Activated naive CD8-positive, alpha-beta T cell treated with anti-CD3 and anti-CD28 coated beads, Interleukin-2, amount 10 ng/mL, durations not matched to agents 7 days and 5 days (primary cell): ENCODE data around the gene PIK3CA. TPM values are rescaled to one million over a fixed set of nuclear protein-coding genes. Genes with fewer than 3 reads are reported as not detected.
"Not testable (repeated sequence)": the region's sequence is repeated elsewhere in the genome, so short reads cannot be mapped to it uniquely, and the experiment has no call there.

Experiments
- ATAC-seq: fragments of 150-1000 bp; cut with Tn5 transposase; one replicate; pipeline ENCODE4 v1.10.0; 2021; ENCODE audit warnings: low read depth, moderate library complexity
- POLR2A ChIA-PET: fragments of 350-600 bp; sonication (Branson Sonifier 250); formaldehyde crosslinking; loops from one replicate; lab custom pipeline; 2021; ENCODE audit warnings: antibody characterized with exemption; lab: Charles Lee
- DNase-seq: peaks from one replicate; pipeline ENCODE4 v3.0.0; 2021
- H3K27ac Mint-ChIP-seq: one replicate; pipeline ENCODE4 v1.8.0; 2022; ENCODE audit warnings: mild to moderate bottlenecking, mixed read lengths
- H3K27me3 Mint-ChIP-seq: one replicate; pipeline ENCODE4 v1.8.0; 2022; ENCODE audit warnings: mild to moderate bottlenecking, moderate library complexity, mixed read lengths
- H3K36me3 Mint-ChIP-seq: one replicate; pipeline ENCODE4 v1.8.0; 2021; ENCODE audit warnings: mild to moderate bottlenecking, mixed read lengths
- H3K4me1 Mint-ChIP-seq: one replicate; pipeline ENCODE4 v1.8.0; 2021; ENCODE audit warnings: mixed read lengths
- H3K4me3 Mint-ChIP-seq: one replicate; pipeline ENCODE4 v1.8.0; 2022; ENCODE audit warnings: mild to moderate bottlenecking, moderate library complexity, mixed read lengths
- H3K9me3 Mint-ChIP-seq: one replicate; pipeline ENCODE4 v1.8.0; 2021; ENCODE audit warnings: mixed read lengths
- total RNA-seq, 2 experiments: library from RNA; stranded (reverse); gene quantifications; one replicate each; pipeline ENCODE4 v1.2.3, GENCODE V29; 2021

The PIK3CA gene
- 10 to 100 TPM; 23.0 to 28.6 TPM for total RNA-seq

GRCh38 chr3:179147873-179148615 lies at the start of gene PIK3CA:
Gene PIK3CA, plus strand, starts transcription at chr3:179148357. Its CDS starts 50,469 bp downstream, at chr3:179198826.
- Mint-ChIP-seq H3K4me1 (peaks cover 28% of the 10 kb centered on the region), H3K36me3 (no peaks in the 10 kb centered on the region), H3K9me3 (no peaks in the 10 kb centered on the region), H3K27ac (peak within 1 kb of the TSS; percentile 89), H3K4me3 (peak within 1 kb of the TSS; percentile 90), H3K27me3 (peaks cover 12% of the 10 kb centered on the region)
- DNase-seq: peak; percentile 81
- POLR2A ChIA-PET: interaction anchor here (0.6 to 2.9 kb wide), 18 partner anchors 12 to 457 kb away, joined by 3 to 23 read pairs (median 4); partner anchors contain the start of genes ACTL6A, MRPL47, NDUFB5 and ZMAT3
- peak; percentile 84 for ATAC-seq

GRCh38 chr3:179098388-179099077 lies 49.6 kb upstream of the PIK3CA start:
- Mint-ChIP-seq H3K36me3 (no peaks in the 10 kb centered on the region), H3K27me3 (peaks cover 15% of the 10 kb centered on the region), H3K4me3 (no peak overlapping the region), H3K9me3 (no peaks in the 10 kb centered on the region), H3K4me1 (no peaks in the 10 kb centered on the region), H3K27ac (no peak overlapping the region)
- POLR2A ChIA-PET: no interaction called here
- ATAC-seq (no peak), DNase-seq (no peak)

GRCh38 chr3:179100652-179101051 lies 47.5 kb upstream of the PIK3CA start:
- Mint-ChIP-seq H3K4me3 (no peak overlapping the region), H3K27me3 (peaks cover 11% of the 10 kb centered on the region), H3K4me1 (peaks cover 3% of the 10 kb centered on the region), H3K27ac (no peak overlapping the region), H3K9me3 (no peaks in the 10 kb centered on the region), H3K36me3 (no peaks in the 10 kb centered on the region)
- ATAC-seq (no peak), DNase-seq (no peak)
- POLR2A ChIA-PET: no interaction called here

- H3K4me1 Mint-ChIP-seq: peaks cover 5% of the 10 kb centered on the region
- ATAC-seq: no peak
- H3K27ac Mint-ChIP-seq: no peak overlapping the region
- H3K9me3 Mint-ChIP-seq: peaks cover 5% of the 10 kb centered on the region
- POLR2A ChIA-PET: no interaction called here
- no peak for DNase-seq
- no peaks in the 10 kb centered on the region for H3K36me3 Mint-ChIP-seq
- H3K27me3 Mint-ChIP-seq: peaks cover 14% of the 10 kb centered on the region
- H3K4me3 Mint-ChIP-seq: no peak overlapping the region
Observed at GRCh38 chr3:179105881-179106280, 42.3 kb upstream of the PIK3CA start.

DNA sequence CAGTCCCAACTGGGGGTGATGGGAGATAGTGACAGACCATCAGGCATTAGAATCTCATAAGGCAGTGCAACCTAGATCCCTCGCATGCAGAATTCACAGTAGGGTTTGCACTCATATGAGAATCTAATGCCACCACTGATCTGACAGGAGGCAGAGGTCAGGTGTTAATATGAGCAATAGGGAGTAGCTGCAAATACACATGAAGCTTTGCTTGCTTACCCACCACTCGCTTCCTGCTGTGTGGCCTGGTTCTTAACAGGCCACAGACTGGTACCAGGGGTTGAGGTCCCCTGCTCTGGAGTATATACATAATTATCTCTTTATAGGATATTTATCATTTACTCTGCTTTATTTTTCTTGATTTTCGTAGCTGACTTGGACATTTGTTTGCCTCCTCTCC lies 40.5 kb upstream of the PIK3CA start:
- H3K27ac Mint-ChIP-seq: no peak overlapping the region
- POLR2A ChIA-PET: interaction anchor here (0.7 kb wide), 1 partner anchor 220 kb away, joined by 3 read pairs; no protein-coding TSS in a partner anchor
- peaks cover 14% of the 10 kb centered on the region for H3K27me3 Mint-ChIP-seq
- ATAC-seq (no peak), DNase-seq (no peak)
- no peaks in the 10 kb centered on the region for H3K36me3 Mint-ChIP-seq
- peaks cover 5% of the 10 kb centered on the region for H3K4me1 Mint-ChIP-seq
- peaks cover 6% of the 10 kb centered on the region for H3K9me3 Mint-ChIP-seq
- no peak overlapping the region for H3K4me3 Mint-ChIP-seq

DNA sequence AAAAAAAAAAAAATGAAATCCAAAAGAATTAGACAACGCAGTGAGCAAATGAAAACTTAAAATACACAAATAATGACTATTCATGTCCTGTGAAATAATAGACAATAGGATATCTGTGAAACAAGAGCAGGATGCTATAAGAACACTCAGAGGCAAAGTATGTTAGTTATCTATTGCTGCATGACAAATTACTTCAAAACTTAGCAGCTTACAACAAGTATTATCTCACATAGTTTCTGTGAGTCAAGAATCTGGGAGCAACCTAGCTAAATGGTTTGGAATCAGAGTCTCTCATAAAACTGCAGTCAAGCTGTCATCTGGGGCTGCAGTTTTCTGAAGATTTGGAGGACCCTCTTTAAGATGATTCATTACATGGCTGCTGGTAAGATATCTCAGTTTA lies 40.1 kb upstream of the PIK3CA start:
- H3K4me3 Mint-ChIP-seq: no peak overlapping the region
- peaks cover 5% of the 10 kb centered on the region for H3K4me1 Mint-ChIP-seq
- DNase-seq (no peak), ATAC-seq (no peak)
- H3K27me3 Mint-ChIP-seq: peaks cover 16% of the 10 kb centered on the region
- POLR2A ChIA-PET: no interaction called here
- H3K9me3 Mint-ChIP-seq: peaks cover 6% of the 10 kb centered on the region
- no peaks in the 10 kb centered on the region for H3K36me3 Mint-ChIP-seq
- H3K27ac Mint-ChIP-seq: no peak overlapping the region

GRCh38 chr3:179113903-179114302 lies 34.3 kb upstream of the PIK3CA start:
- H3K27me3 Mint-ChIP-seq: peaks cover 18% of the 10 kb centered on the region
- H3K4me1 Mint-ChIP-seq: no peaks in the 10 kb centered on the region
- POLR2A ChIA-PET: no interaction called here
- H3K4me3 Mint-ChIP-seq: no peak overlapping the region
- H3K36me3 Mint-ChIP-seq: no peaks in the 10 kb centered on the region
- ATAC-seq: no peak
- H3K27ac Mint-ChIP-seq: no peak overlapping the region
- H3K9me3 Mint-ChIP-seq: peaks cover 6% of the 10 kb centered on the region
- DNase-seq: no peak

- H3K27ac Mint-ChIP-seq, H3K4me3 Mint-ChIP-seq, H3K9me3 Mint-ChIP-seq, DNase-seq, H3K4me1 Mint-ChIP-seq, POLR2A ChIA-PET, H3K36me3 Mint-ChIP-seq, ATAC-seq: not testable (repeated sequence)
- H3K27me3 Mint-ChIP-seq: peaks cover 18% of the 10 kb centered on the region
Observed at GRCh38 chr3:179115444-179115843, 32.7 kb upstream of the PIK3CA start.

- H3K4me3 Mint-ChIP-seq: no peak overlapping the region
- H3K27ac Mint-ChIP-seq: no peak overlapping the region
- peaks cover 17% of the 10 kb centered on the region for H3K27me3 Mint-ChIP-seq
- H3K36me3 Mint-ChIP-seq: peaks cover 3% of the 10 kb centered on the region
- H3K9me3 Mint-ChIP-seq: peaks cover 3% of the 10 kb centered on the region
- DNase-seq: no peak
- POLR2A ChIA-PET: no interaction called here
- ATAC-seq: no peak
- no peaks in the 10 kb centered on the region for H3K4me1 Mint-ChIP-seq
Observed at GRCh38 chr3:179116816-179117215, 31.3 kb upstream of the PIK3CA start.

DNA sequence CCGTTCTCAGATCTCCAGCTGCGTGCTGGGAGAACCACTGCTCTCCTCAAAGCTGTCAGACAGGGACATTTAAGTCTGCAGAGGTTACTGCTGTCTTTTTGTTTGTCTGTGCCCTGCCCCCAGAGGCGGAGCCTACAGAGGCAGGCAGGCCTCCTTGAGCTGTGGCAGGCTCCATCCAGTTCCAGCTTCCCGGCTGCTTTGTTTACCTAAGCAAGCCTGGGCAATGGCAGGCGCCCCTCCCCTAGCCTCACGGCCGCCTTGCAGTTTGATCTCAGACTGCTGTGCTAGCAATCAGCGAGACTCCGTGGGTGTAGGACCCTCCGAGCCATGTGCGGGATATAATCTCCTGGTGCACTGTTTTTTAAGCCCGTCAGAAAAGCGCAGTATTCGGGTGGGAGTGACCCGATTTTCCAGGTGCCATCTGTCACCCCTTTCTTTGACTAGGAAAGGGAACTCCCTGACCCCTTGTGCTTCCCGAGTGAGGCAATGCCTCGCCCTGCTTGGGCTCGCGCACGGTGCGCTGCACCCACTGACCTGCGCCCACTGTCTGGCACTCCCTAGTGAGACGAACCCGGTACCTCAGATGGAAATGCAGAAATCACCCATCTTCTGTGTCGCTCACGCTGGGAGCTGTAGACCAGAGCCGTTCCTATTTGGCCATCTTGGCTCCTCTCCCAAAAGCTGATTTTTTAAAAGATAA lies 15.8 kb upstream of the PIK3CA start:
- POLR2A ChIA-PET, H3K4me1 Mint-ChIP-seq, ATAC-seq, H3K9me3 Mint-ChIP-seq, H3K36me3 Mint-ChIP-seq, H3K4me3 Mint-ChIP-seq, H3K27ac Mint-ChIP-seq, DNase-seq: not testable (repeated sequence)
- H3K27me3 Mint-ChIP-seq: peaks cover 10% of the 10 kb centered on the region

- ATAC-seq (no peak), DNase-seq (no peak)
- Mint-ChIP-seq H3K4me1 (no peaks in the 10 kb centered on the region), H3K27ac (no peak overlapping the region), H3K36me3 (no peaks in the 10 kb centered on the region), H3K27me3 (peaks cover 12% of the 10 kb centered on the region), H3K9me3 (peaks cover 2% of the 10 kb centered on the region), H3K4me3 (no peak overlapping the region)
- POLR2A ChIA-PET: no interaction called here
Observed at GRCh38 chr3:179133575-179133974, 14.6 kb upstream of the PIK3CA start.

GRCh38 chr3:179136195-179136594 lies 12.0 kb upstream of the PIK3CA start:
- no peak for ATAC-seq
- POLR2A ChIA-PET: no interaction called here
- Mint-ChIP-seq H3K9me3 (peaks cover 2% of the 10 kb centered on the region), H3K27me3 (peaks cover 23% of the 10 kb centered on the region), H3K27ac (no peak overlapping the region), H3K4me3 (no peak overlapping the region), H3K36me3 (peaks cover 1% of the 10 kb centered on the region), H3K4me1 (no peaks in the 10 kb centered on the region)
- no peak for DNase-seq

DNA sequence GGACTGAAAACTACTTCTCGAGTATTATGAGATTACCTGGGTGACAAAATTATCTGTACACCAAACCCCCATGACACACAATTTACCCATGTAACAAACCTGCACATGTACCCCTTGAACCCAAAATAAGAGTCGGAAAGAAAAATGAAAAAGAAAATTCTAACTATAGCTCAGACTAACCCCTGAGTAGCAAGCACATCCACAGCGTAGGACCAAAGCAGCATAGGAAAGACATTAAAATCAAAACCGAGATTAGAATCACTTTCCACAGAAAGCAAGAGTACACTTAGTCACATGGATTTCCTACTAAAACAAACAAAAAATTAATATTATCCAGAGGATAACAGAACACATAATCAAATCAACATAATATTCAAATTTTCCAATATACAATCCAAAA lies 6.3 kb upstream of the PIK3CA start:
- Mint-ChIP-seq H3K4me3 (no peak overlapping the region), H3K36me3 (peaks cover 1% of the 10 kb centered on the region), H3K9me3 (peaks cover 2% of the 10 kb centered on the region), H3K4me1 (peaks cover 2% of the 10 kb centered on the region), H3K27ac (no peak overlapping the region), H3K27me3 (peaks cover 31% of the 10 kb centered on the region)
- POLR2A ChIA-PET: no interaction called here
- no peak for DNase-seq
- ATAC-seq: no peak
